ENCODE results near the gene SERINC4.

- TF ChIP-seq CTCF (IDR thresholded peaks at IDR 0.05; ENCODE audit: low read depth, low read length), result no peak
- TF ChIP-seq EZH2phosphoT487 (IDR thresholded peaks at IDR 0.05; ENCODE audit: low read depth), result no peak
Measured at GRCh38 chr15:43828061-43828657, 28.1 kb upstream of the SERINC4 start.

Data from OCI-LY3 (cell line).